Measurements from ENCODE around the gene GREB1.
"Not testable (repeated sequence)": the region's sequence is repeated elsewhere in the genome, so short reads cannot be mapped to it uniquely, and the experiment has no call there.

The GREB1 gene

DNA sequence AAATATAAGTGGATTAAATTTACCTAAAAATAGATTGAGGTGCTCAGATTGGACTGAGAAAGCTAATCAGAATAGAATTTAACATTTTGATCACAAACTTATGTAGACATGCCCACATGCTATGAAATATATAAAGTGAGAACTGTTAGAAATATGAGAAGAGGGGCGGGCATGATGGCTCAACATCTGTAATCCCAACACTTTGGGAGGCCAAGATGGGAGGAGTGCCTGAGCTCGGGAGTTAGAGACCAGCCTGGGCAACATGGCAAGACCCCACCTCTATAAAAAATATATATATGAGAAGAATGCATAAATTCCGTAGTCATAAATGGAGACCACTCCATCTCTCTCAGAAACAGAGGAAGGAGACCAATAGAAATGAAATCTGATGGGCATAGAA lies 110.4 kb downstream of the GREB1 start:
- no peak for DNase-seq

DNA sequence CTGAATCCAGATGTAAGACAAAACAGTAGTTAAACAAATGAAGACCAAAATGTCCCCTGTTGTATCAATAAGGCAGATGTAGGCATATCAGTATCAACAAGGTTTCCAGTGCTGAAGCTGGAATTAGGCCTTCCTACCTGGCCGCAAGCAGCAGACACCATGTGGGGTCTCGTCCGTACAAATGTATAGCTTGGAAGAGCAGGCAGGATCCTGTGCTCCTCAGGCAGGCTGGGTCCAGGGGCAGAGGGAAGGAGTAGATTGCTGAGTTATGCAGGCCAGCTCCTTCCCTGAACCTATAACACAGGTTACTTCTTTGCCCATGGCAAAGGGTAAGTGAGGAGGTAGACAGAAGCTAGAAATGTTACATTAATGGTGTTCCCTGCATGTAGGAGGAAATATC lies 112.7 kb downstream of the GREB1 start:
- DNase-seq, result no peak

DNA sequence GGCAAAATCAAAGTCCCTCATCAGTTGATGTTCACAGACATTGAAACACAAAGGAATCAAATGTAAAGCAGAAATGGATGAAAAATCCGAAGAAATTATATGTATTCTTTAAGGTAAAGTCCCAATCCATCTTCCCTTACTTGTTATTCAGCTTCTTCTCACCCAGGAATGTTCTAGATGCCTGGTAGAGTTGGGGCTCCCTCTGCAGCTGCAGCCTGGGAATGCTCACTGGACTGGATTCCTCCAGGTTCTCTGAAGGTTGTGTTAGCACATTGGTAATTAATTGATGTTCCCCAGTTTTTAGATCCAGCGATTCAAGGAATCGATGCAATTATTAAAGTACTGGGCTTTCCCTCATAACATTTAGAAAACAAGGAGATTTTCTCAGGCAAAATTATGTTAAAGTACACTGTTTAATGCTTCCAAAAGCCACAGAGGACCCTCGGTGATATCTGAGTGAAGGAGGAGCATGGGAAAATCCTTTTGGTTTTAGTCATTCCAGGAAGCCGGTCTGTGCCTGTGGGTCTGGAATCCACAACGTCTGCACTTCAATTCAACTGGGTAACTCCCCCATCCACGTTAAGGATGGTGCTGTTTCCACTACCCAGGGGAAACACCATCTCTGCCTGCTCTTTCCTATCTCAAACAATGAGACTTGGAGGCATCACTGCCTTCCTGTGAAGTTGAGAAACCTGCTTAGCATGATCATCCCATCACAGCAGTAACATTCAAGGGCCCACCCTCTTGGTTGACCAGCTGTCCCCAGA lies 114.2 kb downstream of the GREB1 start:
- DNase-seq, result no peak

DNA sequence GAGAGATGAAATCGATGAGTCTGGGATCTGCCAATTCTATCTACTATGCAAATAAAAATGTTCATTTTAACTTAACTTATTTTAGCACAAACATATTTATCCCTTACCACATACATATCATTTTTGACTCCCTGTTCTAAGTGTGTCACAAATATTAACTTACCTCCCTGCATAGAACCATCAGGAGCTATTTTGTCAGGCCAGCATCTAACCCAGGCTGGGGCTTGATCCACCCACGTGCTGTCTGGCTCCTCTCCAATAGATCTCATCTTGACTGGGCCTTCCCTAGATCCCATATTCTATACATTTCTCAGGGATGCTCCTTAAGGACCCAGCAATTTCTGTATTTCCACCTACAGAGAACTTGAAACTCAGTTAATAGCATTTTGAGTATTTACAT lies 115.2 kb downstream of the GREB1 start:
- DNase-seq, result no peak

DNA sequence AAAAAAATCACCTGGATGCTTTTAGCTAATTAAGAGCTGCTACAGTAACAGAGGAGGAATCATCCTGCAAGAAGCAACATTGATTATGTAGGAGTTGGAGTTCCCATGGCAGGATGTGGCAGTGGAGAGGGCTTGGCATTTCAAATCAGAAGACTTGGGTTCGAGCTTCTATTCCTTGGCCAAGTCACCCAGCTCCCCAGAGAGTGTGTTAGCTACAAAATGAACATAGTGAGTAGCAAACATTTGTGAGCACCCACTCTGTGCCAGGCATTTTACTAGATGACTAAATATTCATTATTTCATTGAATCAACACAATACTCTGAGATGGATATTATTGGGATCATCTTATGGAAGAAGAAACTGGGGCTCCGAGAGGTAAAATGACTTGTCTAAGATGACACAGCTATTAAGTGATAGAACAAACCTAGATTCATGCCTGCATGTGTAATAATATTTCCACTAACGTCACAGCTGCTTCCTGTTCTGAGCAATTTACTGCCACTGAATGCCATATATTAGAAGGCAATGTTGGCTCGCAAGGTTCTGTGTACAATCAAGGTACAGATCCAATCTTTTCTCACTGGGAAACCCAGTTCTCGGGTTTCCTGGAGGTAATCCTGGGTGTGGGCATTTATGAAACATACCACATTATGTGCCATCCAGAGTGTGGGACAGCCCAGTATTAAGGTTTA lies 118.2 kb downstream of the GREB1 start:
- no peak for DNase-seq

DNA sequence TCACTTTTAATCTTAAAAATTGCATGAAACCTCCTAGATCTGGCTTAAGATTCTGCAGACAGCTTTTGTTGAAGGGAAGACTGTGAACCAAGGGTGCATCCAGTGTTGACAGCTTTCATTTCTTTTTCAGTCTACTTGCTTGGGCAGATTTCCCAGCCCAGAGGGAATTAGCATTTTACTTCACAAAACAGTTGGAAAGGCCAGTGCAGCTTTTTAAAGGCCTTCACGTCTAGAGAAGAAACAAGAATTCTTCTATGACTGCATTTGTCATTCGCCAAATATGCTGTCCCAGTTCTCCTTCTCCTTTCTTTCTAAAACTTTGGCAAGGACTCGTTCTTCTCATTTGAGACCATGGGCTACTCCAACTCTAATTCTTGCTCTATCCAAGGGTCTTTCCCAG lies 118.7 kb downstream of the GREB1 start:
- no peak for DNase-seq

DNA sequence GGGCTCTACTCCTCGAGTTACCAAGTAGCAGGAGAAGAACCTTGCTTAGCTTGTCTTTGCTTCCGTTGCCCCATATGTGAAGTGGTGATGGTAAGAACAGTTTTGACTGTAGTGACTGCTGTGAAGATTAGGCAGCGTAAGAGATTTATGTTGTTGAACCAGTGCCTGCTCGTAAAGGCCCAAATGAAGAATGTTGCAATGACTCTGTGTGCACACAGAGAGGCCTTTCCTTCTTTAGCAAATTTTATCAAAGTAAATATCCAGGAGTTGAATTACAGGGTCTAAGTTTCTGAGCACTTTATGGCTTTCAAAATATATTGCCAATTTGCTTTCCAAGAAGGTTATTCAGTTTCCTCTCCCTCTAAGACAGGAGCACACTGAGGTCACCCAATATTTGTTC lies 121.7 kb downstream of the GREB1 start:
- DNase-seq, result no peak

DNA sequence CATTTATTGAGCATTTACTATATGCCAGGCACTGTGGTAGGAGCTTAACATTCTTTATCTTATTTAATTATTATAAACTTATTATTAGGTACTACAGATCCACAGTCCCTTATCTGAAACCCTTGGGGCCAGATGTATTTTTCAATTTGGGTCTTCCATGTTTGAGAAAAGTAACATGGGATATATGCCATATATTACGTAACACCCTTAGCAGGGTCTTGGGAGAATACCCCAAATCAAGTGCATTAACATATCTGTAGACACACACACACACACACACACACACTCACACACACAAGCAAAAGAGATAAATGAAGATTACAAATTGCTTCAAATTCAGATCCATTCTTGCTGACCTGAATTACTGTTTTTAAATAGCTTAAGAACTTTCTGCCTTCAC lies 122.4 kb downstream of the GREB1 start:
- DNase-seq, result no peak

DNA sequence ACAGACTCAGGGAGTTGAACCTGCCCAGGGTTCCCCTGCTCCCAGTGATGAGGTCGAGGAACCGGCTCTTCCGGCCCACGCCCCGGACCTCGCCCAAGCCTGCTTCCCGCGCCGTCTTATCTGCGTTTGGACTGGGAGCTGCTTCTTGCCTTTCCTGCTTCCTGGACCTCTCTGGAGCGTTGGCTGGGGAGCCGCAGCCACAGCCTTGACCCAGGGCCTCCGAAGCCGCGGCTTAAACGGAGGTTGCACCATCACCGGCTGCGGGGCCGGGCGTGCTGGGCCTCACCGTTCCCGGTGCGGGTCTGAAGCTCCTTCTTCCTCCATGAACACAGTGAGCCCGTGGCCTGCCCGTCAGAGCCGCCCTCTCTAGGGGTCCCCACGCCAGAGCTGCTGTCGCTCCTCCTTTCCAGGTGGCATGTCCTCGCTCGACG lies 122.8 kb downstream of the GREB1 start:
- no peak for DNase-seq

DNA sequence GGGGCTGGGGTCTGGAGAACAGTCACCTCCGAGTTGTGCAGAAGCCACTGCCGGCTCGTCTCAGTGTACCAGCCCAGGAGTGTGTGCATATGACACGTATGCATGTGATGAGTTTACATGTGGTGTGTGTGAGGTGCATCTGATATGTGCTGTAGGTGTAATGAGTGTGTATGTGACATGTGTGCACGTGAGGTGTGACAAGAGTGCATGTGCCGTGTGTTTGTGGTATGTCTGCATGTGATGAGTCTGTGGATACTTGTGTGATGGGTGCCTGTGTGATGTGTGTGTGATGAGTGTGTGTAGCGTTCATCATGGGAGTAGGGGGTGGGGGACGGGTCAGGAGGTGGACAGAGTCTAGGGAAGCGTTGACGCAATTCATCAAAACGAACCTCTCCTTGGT lies 123.3 kb downstream of the GREB1 start:
- no peak for DNase-seq

DNA sequence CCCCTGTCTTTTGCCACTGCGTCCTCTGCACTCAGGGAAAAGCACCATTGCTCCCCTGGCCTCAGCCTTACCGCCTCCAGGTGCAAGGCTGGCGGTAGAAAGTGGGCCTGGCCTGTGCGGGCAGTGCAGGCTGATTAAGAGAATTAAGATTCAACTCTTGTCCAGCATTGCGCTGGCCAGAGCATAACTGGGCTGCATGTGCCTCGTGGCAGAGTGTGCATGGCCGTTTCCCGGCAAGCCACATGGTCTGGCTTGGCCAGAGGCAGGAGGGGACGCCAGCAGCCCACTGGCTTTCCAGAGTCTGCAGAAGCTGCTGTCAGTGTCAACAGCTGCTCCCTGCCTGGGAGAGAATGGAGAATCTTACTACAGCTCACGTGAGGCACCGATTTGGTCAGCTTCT lies 123.8 kb downstream of the GREB1 start:
- DNase-seq, result no peak

DNA sequence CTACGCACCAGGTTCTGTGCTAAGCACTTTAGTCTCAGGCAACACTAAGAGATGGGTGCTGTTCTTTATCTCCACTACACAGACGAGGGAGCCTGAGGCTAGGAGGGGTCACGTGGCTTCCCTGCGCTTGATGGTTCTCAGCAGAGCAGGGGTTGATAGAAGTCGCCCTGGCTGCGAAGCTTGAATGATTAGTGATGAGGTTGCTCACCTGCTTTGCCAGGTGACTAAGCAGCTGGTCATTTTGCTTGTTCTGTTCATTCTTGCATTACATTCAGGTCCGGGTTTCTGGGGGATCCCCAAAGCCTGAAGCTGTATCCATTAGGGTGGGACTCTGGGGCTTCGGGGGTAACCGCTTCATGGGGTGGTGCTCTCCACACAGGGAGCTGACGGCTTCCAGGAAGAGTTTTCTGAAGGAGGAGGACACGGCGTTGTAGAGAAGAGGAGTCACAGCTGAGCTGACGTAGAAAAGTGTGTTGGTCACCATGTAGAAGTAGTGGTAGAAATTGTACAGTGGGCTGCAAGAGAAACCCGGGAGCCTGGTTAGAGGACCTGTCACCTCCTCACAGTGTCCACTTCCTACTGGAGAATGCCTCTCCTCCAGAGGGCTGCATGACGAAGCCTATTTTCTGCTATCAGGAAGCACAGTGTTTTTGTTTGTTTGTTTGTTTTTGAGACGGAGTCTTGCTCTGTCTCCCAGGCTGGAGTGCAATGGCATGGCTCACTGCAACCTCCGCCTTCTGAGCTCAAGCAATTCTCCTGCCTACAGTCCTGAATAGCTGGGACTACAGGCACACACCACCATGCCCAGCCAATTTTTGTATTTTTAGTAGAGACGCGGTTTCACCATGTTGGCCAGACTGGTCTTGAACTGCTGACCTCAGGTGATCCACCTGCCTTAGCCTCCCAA lies 124.6 kb downstream of the GREB1 start:
- no peak for DNase-seq

DNA sequence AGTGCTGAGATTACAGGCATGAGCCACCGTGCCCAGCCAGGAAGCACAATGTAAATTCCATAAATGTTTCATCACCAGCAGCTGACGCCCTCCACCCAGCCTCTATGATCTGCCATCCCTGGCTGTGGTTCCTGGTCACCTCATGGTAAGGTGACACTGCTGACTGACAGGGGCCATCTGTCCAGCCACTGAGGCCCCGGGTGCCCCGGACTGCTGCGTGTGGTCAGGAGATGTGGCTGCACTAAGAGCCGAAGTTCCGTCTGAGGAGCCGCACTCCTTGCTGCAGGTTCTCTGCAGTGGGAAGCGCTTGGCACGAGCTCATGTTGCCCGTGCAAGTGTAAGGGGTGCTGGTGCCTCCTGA lies 125.2 kb downstream of the GREB1 start:
- no peak for DNase-seq

DNA sequence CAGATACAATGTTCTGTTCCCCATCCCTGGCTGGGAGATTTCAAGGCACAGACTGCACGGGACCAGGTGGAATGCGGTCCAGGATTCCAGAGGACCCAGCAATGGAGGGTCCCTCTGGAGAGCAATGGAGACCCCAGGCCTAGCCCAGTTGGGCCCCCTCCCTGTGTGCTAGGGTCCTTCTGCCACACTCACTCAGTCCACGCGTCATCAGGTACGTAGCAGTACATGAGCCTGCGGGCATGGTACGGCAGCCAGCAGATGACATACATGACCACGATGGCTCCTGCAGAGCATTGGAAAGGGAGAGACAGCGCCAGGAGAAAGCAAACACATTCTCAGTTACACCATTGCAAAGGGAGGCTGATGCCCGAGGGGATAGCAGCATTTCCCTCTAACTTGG lies 126.0 kb downstream of the GREB1 start:
- no peak for DNase-seq

DNA sequence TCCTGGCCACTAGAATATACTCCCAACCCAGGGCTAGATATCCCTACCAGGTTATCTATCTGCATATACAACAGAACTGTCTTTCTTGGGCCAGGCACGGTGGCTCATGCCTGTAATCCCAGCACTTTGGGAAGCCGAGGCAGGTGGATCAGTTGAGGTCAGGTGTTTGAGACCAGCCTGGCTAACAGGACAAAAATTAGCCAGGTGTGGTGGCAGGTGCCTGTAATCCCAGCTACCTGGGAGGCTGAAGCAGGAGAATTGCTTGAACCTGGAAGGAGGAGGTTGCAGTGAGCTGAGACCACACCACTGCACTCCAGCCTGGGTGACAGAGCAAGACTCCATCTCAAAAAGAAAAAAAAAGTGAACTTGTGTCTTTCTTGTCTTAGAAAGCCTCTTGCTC lies 126.6 kb downstream of the GREB1 start:
- not testable (repeated sequence) for DNase-seq

DNA sequence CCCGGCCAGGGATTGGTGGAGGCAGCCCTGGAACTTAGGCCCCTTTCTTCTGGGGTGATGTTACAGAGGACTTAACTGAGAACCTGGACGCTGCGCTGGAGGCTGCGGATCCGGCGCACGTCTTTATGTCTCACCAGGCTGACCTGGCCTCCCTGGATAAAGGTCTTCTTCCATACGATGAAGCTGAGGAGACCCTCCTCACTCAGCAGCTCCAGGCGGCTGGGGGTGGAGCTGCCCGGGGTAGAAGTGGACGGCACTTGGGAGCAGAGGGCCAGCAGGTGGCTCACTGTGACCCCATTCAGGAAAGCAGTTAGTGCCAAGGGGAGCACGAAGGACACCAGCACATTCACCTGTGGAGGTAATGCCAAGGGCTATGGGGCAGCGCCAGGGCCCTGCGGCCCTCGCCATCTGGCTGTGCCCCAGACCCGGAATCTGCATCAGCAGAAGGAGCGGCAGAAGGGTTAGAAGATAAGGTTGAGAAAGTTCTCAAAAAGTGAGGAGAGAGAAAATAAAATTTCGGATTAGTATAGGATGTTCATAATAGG lies 128.1 kb downstream of the GREB1 start:
- DNase-seq, result no peak

DNA sequence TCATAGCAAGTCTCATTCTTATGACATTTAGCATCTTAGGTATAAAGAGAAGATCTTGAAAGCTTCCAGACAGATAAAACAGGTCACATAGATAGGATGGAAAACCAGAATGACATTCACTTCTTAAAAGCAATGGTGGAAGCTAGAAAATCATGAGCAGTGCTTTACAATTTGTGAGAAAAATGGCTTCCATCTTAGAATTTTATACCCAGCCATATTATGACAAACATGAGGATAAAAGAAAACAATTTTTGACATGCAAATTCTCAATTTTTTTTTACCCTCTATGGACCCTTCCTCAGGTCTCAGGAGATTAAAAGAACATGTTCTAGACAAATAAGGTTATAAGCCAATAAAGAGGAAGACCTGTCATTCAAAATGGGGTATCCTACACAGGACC lies 129.0 kb downstream of the GREB1 start:
- DNase-seq, result no peak

DNA sequence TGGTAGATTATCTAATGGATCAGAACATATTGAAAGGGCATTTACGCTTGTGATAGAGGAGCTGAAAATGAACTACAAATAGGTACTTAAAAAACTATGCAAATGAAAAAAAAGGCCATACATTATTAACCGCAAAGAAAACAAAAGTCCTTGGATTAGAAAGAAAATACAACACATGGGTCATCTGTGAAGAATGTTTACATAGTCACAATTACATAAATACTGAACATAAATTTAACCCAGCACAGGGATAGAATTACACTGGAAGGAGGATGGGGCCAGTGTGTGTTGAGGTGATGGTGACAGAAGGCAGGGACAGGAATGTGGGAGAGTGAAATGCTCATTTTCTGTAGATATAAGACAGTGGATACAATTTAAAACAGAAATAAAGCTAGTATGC lies 129.6 kb downstream of the GREB1 start:
- DNase-seq, result no peak

DNA sequence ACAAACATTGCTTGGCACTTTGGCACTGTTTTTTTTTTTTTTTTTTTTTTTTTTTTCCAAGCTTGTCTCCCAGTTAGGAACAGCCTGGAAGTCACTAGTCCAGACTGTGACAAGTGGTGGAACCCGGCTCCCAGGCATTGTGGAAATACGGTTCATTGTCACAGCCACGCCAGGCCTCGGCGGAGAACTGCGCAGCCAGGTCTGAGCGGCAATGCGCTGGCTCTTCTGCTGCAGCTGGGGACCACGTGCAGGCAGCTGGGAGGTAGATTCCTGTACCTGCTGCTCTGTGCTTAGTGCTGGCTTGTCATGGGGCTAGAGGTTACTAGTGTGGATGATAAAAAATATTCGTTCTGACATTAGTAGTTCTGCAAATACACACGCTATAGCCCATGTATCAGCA lies 131.2 kb downstream of the GREB1 start:
- DNase-seq, result no peak

DNA sequence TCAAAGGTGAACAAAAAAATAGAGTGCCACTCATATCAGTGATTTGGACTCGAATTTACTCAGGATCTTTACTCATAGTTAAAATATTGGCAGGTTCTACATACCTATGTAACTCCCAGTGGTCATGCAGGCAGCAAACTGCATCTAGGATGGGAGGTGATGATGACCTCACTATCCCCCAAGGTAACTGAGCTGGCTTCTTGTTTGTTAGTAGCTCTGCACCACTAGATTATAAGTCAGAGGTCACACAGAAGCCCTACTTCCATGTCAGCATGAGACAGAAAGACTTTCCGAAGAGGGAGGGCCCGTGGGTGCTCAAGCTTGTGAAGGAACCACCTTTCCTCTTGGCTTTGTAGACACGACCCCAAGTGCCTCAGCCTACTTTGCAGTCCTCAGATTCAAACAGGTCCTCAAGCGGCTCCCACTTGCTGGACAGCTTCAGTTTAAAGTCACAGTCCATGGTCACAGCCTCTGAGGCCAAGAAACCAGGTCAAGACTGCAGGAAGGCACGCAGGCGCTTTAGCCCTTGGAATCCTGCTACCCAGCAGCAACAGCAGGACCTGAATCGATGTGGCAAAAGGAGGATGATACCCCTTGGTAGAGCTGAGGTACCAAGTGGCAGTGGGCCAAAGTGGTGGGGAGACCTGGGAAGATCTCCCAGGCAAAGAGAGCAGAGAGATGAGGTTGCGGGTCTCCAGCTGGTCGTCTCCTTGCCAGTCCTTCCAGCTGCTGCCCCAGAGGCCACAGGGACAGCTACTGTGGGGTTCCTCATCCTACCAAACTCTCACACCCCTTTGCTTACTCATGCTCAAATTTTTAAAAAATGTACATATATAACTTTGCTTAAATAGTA lies 131.9 kb downstream of the GREB1 start:
- DNase-seq, result no peak

DNA sequence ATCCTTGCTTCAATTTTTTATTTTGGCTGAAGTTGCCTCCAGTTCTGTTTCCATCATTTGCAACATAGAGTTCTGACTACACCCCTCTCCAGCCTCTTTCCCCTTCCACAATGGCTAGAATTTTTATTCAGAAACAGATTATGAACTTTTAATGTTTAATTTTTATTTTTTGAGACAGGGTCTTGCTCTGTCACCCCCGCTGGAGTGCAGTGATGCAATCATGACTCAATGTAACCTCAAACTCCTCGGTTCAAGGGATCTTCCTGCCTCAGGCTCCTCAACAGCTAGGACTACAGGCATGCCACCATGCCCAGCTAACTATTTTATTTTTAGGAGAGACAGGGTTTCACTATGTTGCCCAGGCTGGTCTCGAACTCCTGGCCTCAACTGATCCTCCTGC lies 133.3 kb downstream of the GREB1 start:
- DNase-seq, result no peak

DNA sequence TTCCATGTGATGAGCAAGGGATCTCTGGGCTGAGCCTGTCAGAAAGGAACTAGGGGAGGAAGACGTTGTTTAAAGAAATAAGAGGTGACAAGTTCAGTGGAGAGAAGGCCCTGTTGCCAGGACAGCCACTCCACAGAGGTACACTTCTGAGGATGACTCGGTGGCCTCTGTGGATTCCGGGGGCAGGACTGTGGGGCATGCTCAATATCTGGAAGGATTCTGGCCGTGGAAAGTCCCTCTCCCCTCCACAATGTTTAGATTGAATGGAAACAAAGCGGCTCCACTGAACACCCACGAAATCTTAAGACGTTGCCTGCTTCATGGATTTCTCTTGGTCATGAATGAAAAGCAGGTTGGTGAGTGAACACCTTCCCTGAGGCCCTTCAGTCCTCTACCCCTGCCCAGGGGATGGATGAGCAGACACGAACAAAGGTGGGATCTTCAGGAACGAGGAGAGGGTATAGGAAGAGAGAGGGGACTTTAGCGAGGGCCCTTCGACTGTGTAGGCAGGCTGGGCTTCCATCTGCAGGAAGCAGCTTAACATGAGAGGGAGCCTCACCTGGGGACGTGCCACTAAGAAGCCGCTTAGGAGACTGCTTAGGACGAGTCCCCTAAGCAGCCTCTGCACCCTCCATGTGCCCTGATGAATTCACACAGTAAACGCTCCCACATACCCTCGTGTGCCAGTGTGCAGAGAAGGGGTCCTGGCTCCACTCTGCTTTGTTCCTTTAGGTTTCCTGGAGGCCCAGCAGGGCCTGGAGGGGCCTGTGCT lies 134.2 kb downstream of the GREB1 start:
- no peak for DNase-seq

Measured in activated CD4-positive, alpha-beta T cell treated with anti-CD3 and anti-CD28 coated beads, Interleukin-2, amount 50 U/mL, for 48 hours (primary cell).